Measurements from ENCODE around the gene C6orf136.

C6orf136 gene

GRCh38 chr6:30617565-30618269, 29.2 kb upstream of the C6orf136 start, which contains the start of gene MRPS18B:
TSS of gene MRPS18B (plus strand) at chr6:30617840. CDS start at chr6:30617866, 26 bp downstream.
- TF ChIP-seq CTCF (IDR thresholded peaks at IDR 0.05): no peak

GRCh38 chr6:30618270-30618797, 28.6 kb upstream of the C6orf136 start:
- no peak for TF ChIP-seq CTCF (IDR thresholded peaks at IDR 0.05)

GRCh38 chr6:30619561-30619960, 27.4 kb upstream of the C6orf136 start:
- no peak for TF ChIP-seq CTCF (IDR thresholded peaks at IDR 0.05)

GRCh38 chr6:30625511-30625910, 21.4 kb upstream of the C6orf136 start:
- no peak for TF ChIP-seq CTCF (IDR thresholded peaks at IDR 0.05)

- TF ChIP-seq CTCF (IDR thresholded peaks at IDR 0.05): peak; percentile 24; the same call in 1 of the 2 replicates
Measured at GRCh38 chr6:30626484-30627366, 20.2 kb upstream of the C6orf136 start, which contains the start of gene ATAT1. TSS of gene ATAT1 (plus strand) at chr6:30626874.

- TF ChIP-seq CTCF (IDR thresholded peaks at IDR 0.05): no peak
Measured at GRCh38 chr6:30635834-30636233, 11.1 kb upstream of the C6orf136 start.

- TF ChIP-seq CTCF (IDR thresholded peaks at IDR 0.05): no peak
Measured at GRCh38 chr6:30640481-30640880, 6.5 kb upstream of the C6orf136 start.
